GM18498 (cell line): ENCODE results near the gene NKPD1.

ENCODE experiments used
- ATAC-seq: cut with Tn5 transposase; IDR thresholded peaks from one replicate; pipeline ENCODE4 v1.9.1; 2021; ENCODE audit warnings: mild to moderate bottlenecking, moderate library complexity; ENCODE audit not compliant: unreplicated experiment

NKPD1 gene

GRCh38 chr19:45156011-45156630 lies 4.7 kb downstream of the NKPD1 start:
- no peak for ATAC-seq

GRCh38 chr19:45154064-45154827 lies 6.5 kb downstream of the NKPD1 start:
- ATAC-seq = no peak

GRCh38 chr19:45153339-45154063 lies 7.3 kb downstream of the NKPD1 start:
- ATAC-seq = no peak

GRCh38 chr19:45152504-45153338 lies 8.1 kb downstream of the NKPD1 start:
- ATAC-seq = no peak

- no peak for ATAC-seq
These were observed 8.8 kb downstream of the NKPD1 start for GRCh38 chr19:45151821-45152503.

GRCh38 chr19:45151320-45151719 lies 9.5 kb downstream of the NKPD1 start:
- ATAC-seq = no peak

- no peak for ATAC-seq
These were observed 10.0 kb downstream of the NKPD1 start for GRCh38 chr19:45150751-45151281.

GRCh38 chr19:45150180-45150579 lies 10.6 kb downstream of the NKPD1 start:
- no peak for ATAC-seq

- no peak for ATAC-seq
These were observed 11.7 kb downstream of the NKPD1 start for GRCh38 chr19:45149129-45149528.

GRCh38 chr19:45147835-45148676 lies 12.7 kb downstream of the NKPD1 start:
- no peak for ATAC-seq

GRCh38 chr19:45146741-45147205 lies 14.0 kb downstream of the NKPD1 start:
- no peak for ATAC-seq

- ATAC-seq = no peak
These were observed 14.5 kb downstream of the NKPD1 start for GRCh38 chr19:45146251-45146650.

GRCh38 chr19:45145270-45146189 lies 15.3 kb downstream of the NKPD1 start:
- ATAC-seq = no peak

- no peak for ATAC-seq
These were observed 16.1 kb downstream of the NKPD1 start for GRCh38 chr19:45144431-45145269.

- ATAC-seq = no peak
These were observed 18.1 kb downstream of the NKPD1 start for GRCh38 chr19:45142726-45143110.

- no peak for ATAC-seq
These were observed 18.6 kb downstream of the NKPD1 start for GRCh38 chr19:45142016-45142725.
